Esophagus squamous epithelium (tissue), 5 donors: Measurements from ENCODE around the gene SLC41A1. TPM values are rescaled to one million over a fixed set of nuclear protein-coding genes. Genes with fewer than 3 reads are reported as not detected.

Source experiments
- DNase-seq: peaks from one replicate; lab custom pipeline; 2025; lab: John Stamatoyannopoulos, UW
- H3K27ac ChIP-seq, 4 donors: fragments of 200-600 bp; sonication (generic); one replicate each; pipeline ENCODE4 v1.5.1; 2016 to 2019; ENCODE audit warnings: mild to moderate bottlenecking in 1 of 4
- H3K27me3 ChIP-seq, 4 donors: fragments of 200-600 bp; sonication (generic); 1 replicate in 3 of 4; 2 replicates in 1 of 4; pipeline versions ENCODE4 v1.5.1 to v1.6.0; 2017 to 2021; ENCODE audit warnings: antibody characterized with exemption in 1 of 4
- H3K36me3 ChIP-seq, 3 donors: fragments of 200-600 bp; sonication (generic); one replicate each; pipeline ENCODE4 v1.5.1; 2016 to 2019
- H3K4me1 ChIP-seq, 3 donors: fragments of 200-600 bp; sonication (generic); one replicate each; pipeline ENCODE4 v1.5.1; 2017 to 2019
- H3K4me3 ChIP-seq, 4 donors: fragments of 200-600 bp; sonication (generic); 1 replicate in 3 of 4; 2 replicates in 1 of 4; pipeline ENCODE4 v1.5.1; 2016 to 2019; ENCODE audit warnings: mild to moderate bottlenecking in 2 of 4, moderate library complexity in 1 of 4
- H3K9me3 ChIP-seq, 3 donors: fragments of 200-600 bp; sonication (generic); one replicate each; pipeline ENCODE4 v1.5.1; 2016 to 2019
- CTCF ChIP-seq, 6 experiments: fragments of 450-650 bp in 4 of 6; fragments of 200-600 bp in 2 of 6; sonication (generic) in 2 of 6; IDR thresholded peaks; one replicate each; pipeline ENCODE4 v1.5.1; 2016 to 2019; ENCODE audit warnings: antibody characterized with exemption in 6 of 6, mild to moderate bottlenecking in 4 of 6, moderate library complexity in 4 of 6
- POLR2A ChIP-seq, 4 donors: fragments of 450-650 bp; IDR thresholded peaks; one replicate each; pipeline ENCODE4 v1.6.1; 2017; ENCODE audit warnings: antibody characterized with exemption in 4 of 4, mild to moderate bottlenecking in 4 of 4, moderate library complexity in 3 of 4
- WGBS, 2 donors: methylation state at CpG; one replicate each; pipeline ENCODE4 v1.1.5; 2018; 5-methylcytosine and 5-hydroxymethylcytosine counted together
- intact Hi-C: fragments of 100-400 bp; cut with DNase I; formaldehyde crosslinking; loops from one replicate; pipeline ENCODE4 v1.15.0; 2022
- total RNA-seq, 4 donors: library from RNA; depleted of rRNA; stranded (reverse); fragments of >200 nt; gene quantifications; one replicate each; pipeline ENCODE4 v1.1.0, GENCODE V29; 2016
- donor health status: DM: yes; HTN: yes; CAD: no.

Gene SLC41A1
- total RNA-seq, 4 donors from 2014 or later: 5.2 to 14.1 (median 8.3) TPM

GRCh38 chr1:205840146-205840923 lies 27.3 kb upstream of the SLC41A1 start:
- H3K27me3 ChIP-seq: no peaks in the 10 kb centered on the region
- no peaks in the 10 kb centered on the region for H3K36me3 ChIP-seq
- TF ChIP-seq POLR2A (IDR thresholded peaks at IDR 0.05) (no peak), CTCF (IDR thresholded peaks at IDR 0.05) (no peak)
- H3K4me1 ChIP-seq: no peaks in the 10 kb centered on the region
- no peak overlapping the region for H3K27ac ChIP-seq
- intact Hi-C loops: no loop called here
- no peak for DNase-seq
- no peaks in the 10 kb centered on the region for H3K9me3 ChIP-seq
- no peak overlapping the region for H3K4me3 ChIP-seq
- 30 to 49% methylated on average over 2 to 4 of the region's 4 CpGs for WGBS, 2 donors

GRCh38 chr1:205837382-205837970 lies 24.5 kb upstream of the SLC41A1 start:
- 87 to 91% methylated on average over 5 to 7 of the region's 7 CpGs for WGBS, 2 donors

GRCh38 chr1:205834751-205835150 lies 21.8 kb upstream of the SLC41A1 start:
- Histone ChIP-seq H3K4me3 (no peak overlapping the region), H3K27me3 (no peaks in the 10 kb centered on the region), H3K9me3 (no peaks in the 10 kb centered on the region), H3K4me1 (peaks cover 0 to 5% (median 0%) of the 10 kb centered on the region in 3 donors), H3K36me3 (no peaks in the 10 kb centered on the region), H3K27ac (no peak overlapping the region)
- WGBS, 2 donors: 70 to 76% methylated on average over 4 of the region's 4 CpGs
- intact Hi-C loops: no loop called here
- no peak for TF ChIP-seq CTCF (IDR thresholded peaks at IDR 0.05)
- no peak for TF ChIP-seq POLR2A (IDR thresholded peaks at IDR 0.05)
- no peak for DNase-seq

More at GRCh38 chr1:205837382-205837970, 24.5 kb upstream of the SLC41A1 start:
- no peaks in the 10 kb centered on the region for H3K36me3 ChIP-seq
- intact Hi-C loops: no loop called here
- no peak overlapping the region for H3K4me3 ChIP-seq
- H3K9me3 ChIP-seq: no peaks in the 10 kb centered on the region
- no peak for DNase-seq
- no peak for TF ChIP-seq CTCF (IDR thresholded peaks at IDR 0.05)
- no peaks in the 10 kb centered on the region for H3K4me1 ChIP-seq
- H3K27me3 ChIP-seq: no peaks in the 10 kb centered on the region
- H3K27ac ChIP-seq: no peak overlapping the region

- TF ChIP-seq POLR2A (IDR thresholded peaks at IDR 0.05) (no peak), CTCF (IDR thresholded peaks at IDR 0.05) (no peak)
Measured at GRCh38 chr1:205832326-205832751, 19.3 kb upstream of the SLC41A1 start.

GRCh38 chr1:205827623-205828022 lies 14.6 kb upstream of the SLC41A1 start:
- intact Hi-C loops: no loop called here
- TF ChIP-seq CTCF (IDR thresholded peaks at IDR 0.05) (no peak), POLR2A (IDR thresholded peaks at IDR 0.05) (no peak)
- no peak for DNase-seq

More at GRCh38 chr1:205832326-205832751, 19.3 kb upstream of the SLC41A1 start:
- no peak for DNase-seq
- 94 to 97% methylated on average over 6 of the region's 6 CpGs for WGBS, 2 donors
- intact Hi-C loops: no loop called here
- H3K27ac ChIP-seq: no peak overlapping the region
- H3K9me3 ChIP-seq: no peaks in the 10 kb centered on the region
- H3K4me3 ChIP-seq: no peak overlapping the region
- no peaks in the 10 kb centered on the region for H3K36me3 ChIP-seq
- peaks cover 0 to 5% (median 0%) of the 10 kb centered on the region in 3 donors for H3K4me1 ChIP-seq
- H3K27me3 ChIP-seq: no peaks in the 10 kb centered on the region

More at GRCh38 chr1:205827623-205828022, 14.6 kb upstream of the SLC41A1 start:
- Histone ChIP-seq H3K4me3 (no peak overlapping the region), H3K27me3 (no peaks in the 10 kb centered on the region), H3K36me3 (no peaks in the 10 kb centered on the region), H3K4me1 (peaks cover 0 to 5% (median 0%) of the 10 kb centered on the region in 3 donors), H3K9me3 (no peaks in the 10 kb centered on the region), H3K27ac (no peak overlapping the region)
- 80% methylated on average over 1 of the region's 1 CpG; no CpG with 5 or more reads in 1 of the 2 donors for WGBS, 2 donors
